Ascending aorta (tissue), 2 donors: Measurements from ENCODE around the gene MATN3. TPM values are rescaled to one million over a fixed set of nuclear protein-coding genes. Genes with fewer than 3 reads are reported as not detected.

ENCODE experiments used
- DNase-seq, 2 donors: peaks; one replicate each; pipeline ENCODE4 v3.0.0-alpha.2; 2019; ENCODE audit warnings: low spot score in 2 of 2
- H3K27ac ChIP-seq, 2 donors: fragments of 200-600 bp; sonication (generic); one replicate each; pipeline ENCODE4 v1.5.1; 2016 to 2017; ENCODE audit warnings: mild to moderate bottlenecking in 1 of 2
- H3K27me3 ChIP-seq: fragments of 200-600 bp; sonication (generic); one replicate; pipeline ENCODE4 v1.5.1; 2017
- H3K36me3 ChIP-seq, 2 donors: fragments of 200-600 bp; sonication (generic); one replicate each; pipeline ENCODE4 v1.5.1; 2016
- H3K4me1 ChIP-seq, 2 donors: fragments of 200-600 bp; sonication (generic); one replicate each; pipeline ENCODE4 v1.5.1; 2016 to 2017; ENCODE audit warnings: mild to moderate bottlenecking in 1 of 2
- H3K4me3 ChIP-seq, 2 donors: fragments of 200-600 bp; sonication (generic); one replicate each; pipeline ENCODE4 v1.5.1; 2016 to 2017; ENCODE audit warnings: mild to moderate bottlenecking in 1 of 2
- H3K9me3 ChIP-seq, 2 donors: fragments of 200-600 bp; sonication (generic); one replicate each; pipeline ENCODE4 v1.5.1; 2016
- CTCF ChIP-seq, 3 experiments: fragments of 200-600 bp in 2 of 3; fragments of 450-650 bp in 1 of 3; sonication (generic) in 2 of 3; IDR thresholded peaks; one replicate each; pipeline ENCODE4 v1.5.1; 2016 to 2019; ENCODE audit warnings: antibody characterized with exemption in 3 of 3, mild to moderate bottlenecking in 1 of 3, moderate library complexity in 1 of 3
- intact Hi-C: fragments of 100-400 bp; cut with DNase I; formaldehyde crosslinking; loops from one replicate; pipeline ENCODE4 v1.15.1; 2023
- total RNA-seq: library from RNA; depleted of rRNA; stranded (reverse); fragments of >200 nt; gene quantifications from one replicate; pipeline ENCODE4 v1.1.0, GENCODE V29; 2016

The MATN3 gene
- total RNA-seq, 1 donor from 2014 or later, result 0.64 TPM

- Histone ChIP-seq H3K9me3 (no peaks in the 10 kb centered on the region), H3K4me3 (no peak overlapping the region), H3K36me3 (peaks cover 9 to 16% of the 10 kb centered on the region in 2 donors), H3K27ac (no peak overlapping the region), H3K27me3 (no peaks in the 10 kb centered on the region), H3K4me1 (peaks cover 14 to 44% of the 10 kb centered on the region in 2 donors)
- TF ChIP-seq CTCF (IDR thresholded peaks at IDR 0.05), result no peak
- intact Hi-C loops, result no loop called here
- no peak for DNase-seq
These were observed 32.3 kb upstream of the MATN3 start for GRCh38 chr2:20044778-20045177.

GRCh38 chr2:20042531-20042930, 30.1 kb upstream of the MATN3 start:
- peaks cover 14 to 29% of the 10 kb centered on the region in 2 donors for H3K4me1 ChIP-seq
- intact Hi-C loops, result no loop called here
- TF ChIP-seq CTCF (IDR thresholded peaks at IDR 0.05), result no peak

GRCh38 chr2:20040489-20041172, 28.2 kb upstream of the MATN3 start:
- Histone ChIP-seq H3K36me3 (peaks cover 48 to 49% of the 10 kb centered on the region in 2 donors), H3K4me1 (peaks cover 14 to 27% of the 10 kb centered on the region in 2 donors)

More at GRCh38 chr2:20042531-20042930, 30.1 kb upstream of the MATN3 start:
- Histone ChIP-seq H3K36me3 (peaks cover 30 to 32% of the 10 kb centered on the region in 2 donors), H3K27me3 (no peaks in the 10 kb centered on the region), H3K4me3 (no peak overlapping the region), H3K27ac (no peak overlapping the region), H3K9me3 (no peaks in the 10 kb centered on the region)
- no peak for DNase-seq

GRCh38 chr2:20037660-20038059, 25.2 kb upstream of the MATN3 start:
- no peak for DNase-seq
- H3K9me3 ChIP-seq, result no peaks in the 10 kb centered on the region
- peaks cover 4 to 7% of the 10 kb centered on the region in 2 donors for H3K4me1 ChIP-seq
- no peak for TF ChIP-seq CTCF (IDR thresholded peaks at IDR 0.05)
- H3K27ac ChIP-seq, result no peak overlapping the region
- H3K4me3 ChIP-seq, result no peak overlapping the region
- peaks cover 74 to 76% of the 10 kb centered on the region in 2 donors for H3K36me3 ChIP-seq
- intact Hi-C loops, result no loop called here
- no peaks in the 10 kb centered on the region for H3K27me3 ChIP-seq

More at GRCh38 chr2:20040489-20041172, 28.2 kb upstream of the MATN3 start:
- Histone ChIP-seq H3K27me3 (no peaks in the 10 kb centered on the region), H3K4me3 (no peak overlapping the region), H3K9me3 (no peaks in the 10 kb centered on the region), H3K27ac (no peak overlapping the region)
- no peak for DNase-seq
- TF ChIP-seq CTCF (IDR thresholded peaks at IDR 0.05), result no peak
- intact Hi-C loops, result no loop called here

GRCh38 chr2:20035955-20036666, 23.6 kb upstream of the MATN3 start:
- H3K27me3 ChIP-seq, result no peaks in the 10 kb centered on the region
- H3K36me3 ChIP-seq, result peaks cover 78 to 90% of the 10 kb centered on the region in 2 donors
- no peak for DNase-seq
- no peak overlapping the region for H3K4me3 ChIP-seq
- intact Hi-C loops, result no loop called here
- no peaks in the 10 kb centered on the region for H3K9me3 ChIP-seq
- peaks cover 0 to 7% of the 10 kb centered on the region in 2 donors for H3K4me1 ChIP-seq
- TF ChIP-seq CTCF (IDR thresholded peaks at IDR 0.05), result no peak
- H3K27ac ChIP-seq, result no peak overlapping the region
